ENCODE measurements around the gene PCNX3.
"Not testable (repeated sequence)": the region's sequence is repeated elsewhere in the genome, so short reads cannot be mapped to it uniquely, and the experiment has no call there.

PCNX3 gene

DNA sequence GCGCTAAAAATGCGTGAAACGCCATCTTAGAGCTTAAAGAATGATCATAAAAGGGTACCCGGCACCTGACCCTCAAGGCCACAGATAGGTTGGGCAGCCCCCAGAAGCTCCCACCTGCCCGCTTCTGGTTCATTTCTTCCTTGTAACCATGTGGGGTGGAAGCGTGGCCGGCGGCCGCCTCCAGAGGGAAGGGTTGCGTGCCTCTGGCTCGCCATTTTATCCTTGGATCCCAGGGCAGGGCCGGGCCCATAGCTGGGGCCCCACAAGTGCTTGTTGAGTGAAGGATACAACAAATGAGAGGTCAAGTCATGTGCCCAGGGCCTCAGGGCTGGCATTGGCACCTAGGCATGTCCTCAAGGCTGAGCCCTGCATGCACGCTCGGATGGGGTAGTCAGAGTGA lies 5.9 kb downstream of the PCNX3 start:
- no peak for DNase-seq

DNA sequence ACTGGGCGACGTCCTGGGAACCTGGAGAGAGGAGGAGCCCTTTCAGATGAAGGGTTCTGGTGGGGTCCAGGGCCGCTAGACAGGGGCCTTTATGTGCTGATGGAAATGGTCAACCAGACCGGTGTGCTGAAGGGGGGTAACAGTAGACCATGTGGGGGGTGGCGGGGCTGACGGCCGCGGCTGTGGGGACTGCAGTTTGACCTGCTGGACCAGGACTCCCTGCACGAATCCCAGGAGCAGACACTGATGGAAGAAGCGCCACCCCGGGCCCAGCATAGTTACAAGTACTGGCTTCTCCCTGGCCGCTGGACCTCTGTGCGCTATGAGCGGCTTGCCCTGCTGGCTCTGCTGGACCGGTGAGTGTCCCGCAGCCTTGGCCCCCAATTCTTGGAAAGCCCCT lies 6.4 kb downstream of the PCNX3 start:
- no peak for DNase-seq

DNA sequence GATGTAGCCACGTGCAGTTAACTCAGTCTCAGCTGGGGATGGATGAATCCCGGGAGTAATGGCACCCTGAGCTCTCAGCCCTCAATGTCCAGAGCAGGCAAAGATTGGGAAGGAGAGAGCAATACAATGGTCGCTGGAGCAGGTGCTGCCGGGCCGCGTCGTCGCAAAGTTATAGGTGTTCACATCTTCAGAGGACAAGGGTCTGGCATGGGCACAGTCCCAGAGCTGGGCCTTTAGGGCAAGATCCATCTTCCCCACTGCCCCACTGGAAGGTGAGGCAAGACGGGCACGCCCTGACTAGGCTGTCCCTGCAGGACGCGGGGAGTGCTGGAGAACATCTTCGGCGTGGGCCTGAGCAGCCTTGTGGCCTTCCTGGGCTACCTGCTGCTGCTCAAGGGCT lies 7.6 kb downstream of the PCNX3 start:
- no peak for DNase-seq

DNA sequence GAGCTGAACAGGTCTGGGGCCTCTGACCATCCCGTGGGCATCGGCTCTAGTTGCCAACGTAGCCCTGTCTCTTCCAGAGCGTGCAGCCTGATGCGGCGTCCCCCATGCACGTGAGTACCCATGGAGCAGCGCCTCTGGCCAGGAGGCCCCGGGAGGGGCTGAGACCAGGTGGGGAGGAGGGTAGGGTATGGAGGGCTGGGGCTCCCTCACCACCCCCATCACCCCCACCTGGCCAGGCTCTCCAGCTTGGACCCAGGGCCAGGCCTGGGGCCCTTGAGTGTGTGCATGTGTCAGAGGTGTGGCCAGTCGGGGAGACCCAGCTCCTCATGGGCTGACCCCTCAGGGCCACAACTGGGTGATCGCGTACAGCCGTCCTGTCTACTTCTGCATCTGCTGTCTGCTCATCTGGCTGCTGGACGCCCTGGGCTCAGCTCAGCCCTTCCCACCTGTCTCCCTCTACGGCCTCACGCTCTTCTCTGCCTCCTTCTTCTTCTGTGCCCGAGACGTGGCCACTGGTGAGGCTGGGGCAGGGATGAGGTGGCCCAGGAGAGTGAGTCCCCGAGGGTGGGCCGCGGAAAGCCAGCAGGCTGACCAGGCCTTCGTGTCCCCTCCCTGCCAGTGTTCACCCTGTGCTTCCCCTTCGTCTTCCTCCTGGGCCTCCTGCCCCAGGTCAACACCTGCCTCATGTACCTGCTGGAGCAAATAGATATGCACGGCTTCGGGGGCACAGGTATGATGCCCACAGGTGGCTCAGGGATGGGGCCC lies 8.5 kb downstream of the PCNX3 start:
- DNase-seq, result no peak

DNA sequence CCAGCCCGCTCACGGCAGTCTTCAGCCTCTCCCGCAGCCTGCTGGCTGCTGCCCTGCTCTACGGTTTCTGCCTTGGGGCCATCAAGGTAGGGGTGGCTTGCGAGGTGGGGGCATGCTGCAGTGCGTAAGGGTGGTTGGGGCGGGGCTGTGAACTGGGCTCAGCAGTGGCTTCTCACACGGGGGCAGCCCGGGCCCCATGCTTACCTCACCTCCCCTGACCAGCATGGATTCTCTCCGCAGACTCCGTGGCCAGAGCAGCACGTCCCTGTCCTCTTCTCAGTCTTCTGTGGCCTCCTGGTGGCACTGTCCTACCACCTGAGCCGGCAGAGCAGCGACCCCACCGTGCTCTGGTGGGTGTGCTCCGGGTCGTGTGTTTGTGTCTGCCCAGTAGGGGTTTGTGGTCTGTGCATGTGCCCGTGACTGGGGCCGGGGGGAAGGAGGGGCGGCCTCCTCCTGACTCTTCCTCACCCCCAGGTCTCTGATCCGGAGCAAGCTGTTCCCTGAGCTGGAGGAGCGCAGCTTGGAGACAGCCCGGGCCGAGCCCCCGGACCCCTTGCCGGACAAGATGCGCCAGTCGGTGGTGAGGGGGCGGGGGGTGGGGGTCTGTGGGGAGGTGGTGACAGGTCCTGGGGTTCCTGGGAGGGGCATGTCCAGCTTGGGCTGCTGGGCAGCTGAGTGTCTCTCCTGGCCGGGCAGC lies 9.5 kb downstream of the PCNX3 start:
- DNase-seq, result no peak

DNA sequence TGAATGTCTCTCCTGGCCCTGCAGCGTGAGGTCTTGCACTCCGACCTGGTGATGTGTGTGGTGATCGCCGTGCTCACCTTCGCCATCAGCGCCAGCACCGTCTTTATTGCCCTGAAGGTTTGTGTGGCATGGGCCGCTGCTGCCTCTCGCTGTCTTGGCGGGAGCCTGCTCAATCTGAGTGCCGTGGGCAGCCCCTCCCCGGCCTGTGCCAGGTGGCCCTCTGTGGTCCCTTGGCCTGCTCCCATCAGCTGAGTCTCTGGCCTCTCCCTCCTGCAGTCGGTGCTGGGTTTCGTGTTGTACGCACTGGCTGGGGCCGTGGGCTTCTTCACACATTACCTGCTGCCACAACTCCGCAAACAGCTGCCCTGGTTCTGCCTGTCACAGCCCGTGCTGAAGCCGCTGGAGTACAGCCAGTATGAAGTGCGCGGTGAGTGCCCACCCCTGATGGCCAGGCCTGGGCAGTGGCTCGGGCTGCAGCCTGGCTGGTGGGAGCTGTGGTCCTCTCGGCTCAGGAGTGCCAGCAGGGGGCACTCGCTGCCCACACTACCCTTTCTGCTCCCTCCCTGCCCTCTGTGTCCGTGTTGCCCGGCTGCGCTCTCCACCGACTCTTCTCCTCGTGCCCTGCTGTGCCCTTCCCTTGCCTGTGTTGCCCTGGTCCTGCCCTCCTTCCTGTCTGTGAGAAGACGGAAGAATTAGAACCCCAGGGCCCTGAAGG lies 10.2 kb downstream of the PCNX3 start:
- no peak for DNase-seq

DNA sequence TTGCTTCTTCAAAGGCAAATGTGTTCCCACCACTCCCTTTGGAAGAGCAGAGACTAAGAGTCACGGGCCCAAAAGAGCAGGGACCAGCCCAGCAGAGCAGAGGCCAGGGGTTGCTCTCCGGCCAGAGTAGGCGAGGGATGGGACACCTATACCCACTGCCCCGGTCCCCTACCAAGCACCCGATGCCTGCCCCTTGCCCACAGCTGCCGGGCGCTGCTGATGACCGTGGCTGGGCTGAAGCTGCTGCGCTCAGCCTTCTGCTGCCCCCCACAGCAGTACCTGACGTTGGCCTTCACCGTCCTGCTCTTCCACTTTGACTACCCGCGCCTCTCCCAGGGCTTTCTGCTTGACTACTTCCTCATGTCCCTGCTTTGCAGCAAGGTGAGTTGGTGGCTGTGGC lies 11.6 kb downstream of the PCNX3 start:
- DNase-seq, result no peak

DNA sequence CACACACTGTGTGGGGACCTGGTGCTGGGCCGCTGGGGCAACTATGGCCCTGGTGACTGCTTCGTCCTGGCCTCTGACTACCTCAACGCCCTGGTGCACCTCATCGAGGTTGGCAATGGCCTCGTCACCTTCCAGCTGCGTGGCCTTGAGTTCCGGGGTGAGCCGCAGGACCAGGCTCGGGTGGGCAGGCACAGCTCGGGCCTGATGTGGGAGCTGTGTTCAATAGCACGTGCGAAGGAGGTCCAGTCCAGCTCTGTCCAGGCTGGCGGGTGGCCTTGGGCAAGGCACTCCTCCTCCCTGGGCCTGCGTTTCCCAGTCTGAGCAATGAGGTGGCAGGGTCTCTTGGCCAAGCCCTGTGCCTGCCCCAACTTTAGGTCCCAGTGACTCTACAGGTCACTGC lies 14.0 kb downstream of the PCNX3 start:
- DNase-seq, result no peak

DNA sequence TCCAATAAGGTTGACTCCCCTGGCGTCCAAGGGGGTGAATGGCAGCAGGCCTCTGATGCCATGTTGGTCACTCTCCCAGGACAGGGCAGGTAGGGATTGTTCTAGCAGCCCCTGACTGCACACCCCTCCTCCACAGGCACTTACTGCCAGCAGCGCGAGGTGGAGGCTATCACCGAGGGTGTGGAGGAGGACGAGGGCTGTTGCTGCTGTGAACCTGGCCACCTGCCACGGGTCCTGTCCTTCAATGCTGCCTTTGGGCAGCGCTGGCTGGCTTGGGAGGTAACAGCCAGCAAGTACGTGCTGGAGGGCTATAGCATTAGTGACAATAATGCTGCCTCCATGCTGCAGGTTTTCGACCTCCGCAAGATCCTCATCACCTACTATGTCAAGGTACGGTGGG lies 14.6 kb downstream of the PCNX3 start:
- DNase-seq, result no peak

DNA sequence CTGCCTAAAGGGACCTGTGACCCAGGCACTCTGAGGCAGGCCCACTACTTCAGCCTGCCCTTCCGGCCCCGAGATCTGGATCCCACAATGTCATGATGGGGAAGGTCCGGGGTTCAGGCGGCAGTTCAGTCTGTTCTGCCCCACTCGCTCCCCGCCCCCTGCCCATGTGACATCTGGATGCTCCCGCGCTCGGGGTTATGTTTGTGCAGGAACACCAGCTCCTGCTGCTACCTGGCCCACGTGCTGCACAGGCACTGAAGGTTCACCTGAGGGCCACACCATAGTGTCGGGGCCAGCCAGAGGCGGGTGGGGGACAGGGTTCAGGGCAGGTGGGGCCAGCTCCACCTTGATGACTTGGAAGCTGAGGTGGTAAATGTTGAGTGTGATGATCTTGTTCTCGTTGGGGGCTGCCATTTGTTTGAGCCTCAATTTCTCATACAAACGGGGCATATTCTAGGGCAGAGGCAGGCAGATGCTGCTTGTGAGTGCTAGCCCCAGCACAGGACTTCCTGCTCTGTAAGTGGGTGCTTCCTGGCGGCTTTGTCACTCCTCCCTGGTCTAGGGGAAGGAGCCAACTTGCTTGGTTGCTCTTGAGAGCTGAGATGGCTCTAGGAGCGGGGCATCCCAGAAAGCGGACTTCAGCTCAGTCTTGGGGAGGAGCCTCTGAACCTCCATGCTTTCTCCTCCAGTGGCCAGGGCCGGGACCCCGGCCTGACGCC lies 18.0 kb downstream of the PCNX3 start:
- DNase-seq, result no peak

DNA sequence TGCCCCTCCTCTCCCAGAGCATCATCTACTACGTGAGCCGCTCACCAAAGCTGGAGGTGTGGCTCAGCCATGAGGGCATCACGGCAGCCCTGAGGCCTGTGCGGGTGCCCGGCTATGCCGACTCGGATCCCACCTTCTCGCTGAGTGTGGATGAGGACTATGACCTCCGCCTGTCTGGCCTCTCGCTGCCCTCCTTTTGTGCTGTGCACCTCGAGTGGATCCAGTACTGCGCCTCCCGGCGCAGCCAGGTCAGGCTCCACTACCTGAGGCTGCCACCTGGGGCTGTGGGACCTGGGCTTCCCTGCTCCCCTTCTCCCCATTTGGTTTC lies 18.5 kb downstream of the PCNX3 start:
- no peak for DNase-seq

DNA sequence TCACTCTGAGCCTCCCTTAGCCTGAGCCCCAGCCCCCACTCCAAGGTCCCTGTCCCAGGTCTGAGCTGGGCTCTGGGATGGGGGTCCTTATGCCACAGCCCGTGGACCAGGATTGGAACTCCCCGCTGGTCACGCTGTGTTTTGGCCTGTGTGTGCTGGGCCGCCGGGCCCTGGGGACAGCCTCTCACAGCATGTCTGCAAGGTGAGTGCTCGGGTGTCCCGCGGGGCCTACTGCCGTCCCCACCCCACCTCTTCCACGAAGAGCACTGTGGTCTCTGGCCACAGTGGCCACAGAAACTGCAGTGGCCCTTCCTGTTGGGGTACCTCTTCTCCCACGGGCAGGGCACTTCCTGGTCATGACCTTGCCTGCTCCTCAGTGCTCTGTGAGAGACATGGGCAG lies 18.9 kb downstream of the PCNX3 start:
- no peak for DNase-seq

DNA sequence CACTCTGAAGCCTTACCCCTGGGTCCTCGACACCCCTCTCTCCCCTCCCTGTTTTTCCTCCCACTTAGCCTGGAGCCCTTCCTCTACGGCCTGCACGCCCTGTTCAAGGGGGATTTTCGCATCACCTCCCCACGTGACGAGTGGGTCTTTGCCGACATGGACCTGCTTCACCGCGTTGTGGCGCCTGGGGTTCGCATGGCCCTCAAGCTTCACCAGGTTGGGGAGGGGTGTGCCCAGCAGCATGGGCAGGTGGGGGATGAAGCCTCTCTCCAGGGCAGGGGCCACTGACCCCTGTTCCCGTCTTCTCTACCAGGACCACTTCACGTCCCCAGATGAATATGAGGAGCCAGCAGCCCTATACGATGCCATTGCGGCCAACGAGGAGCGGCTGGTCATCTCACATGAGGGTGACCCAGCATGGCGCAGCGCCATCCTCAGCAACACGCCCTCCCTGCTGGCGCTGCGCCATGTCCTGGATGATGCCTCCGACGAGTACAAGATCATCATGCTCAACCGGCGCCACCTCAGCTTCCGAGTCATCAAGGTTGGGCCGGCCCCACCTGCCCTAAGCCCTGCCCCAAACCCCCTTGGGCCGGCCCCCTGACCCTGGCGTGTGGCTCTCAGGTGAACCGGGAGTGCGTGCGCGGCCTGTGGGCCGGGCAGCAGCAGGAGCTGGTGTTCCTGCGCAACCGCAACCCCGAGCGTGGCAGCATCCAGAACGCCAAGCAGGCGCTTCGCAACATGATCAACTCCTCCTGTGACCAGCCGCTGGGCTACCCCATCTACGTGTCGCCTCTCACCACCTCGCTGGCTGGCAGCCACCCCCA lies 19.5 kb downstream of the PCNX3 start:
- no peak for DNase-seq

DNA sequence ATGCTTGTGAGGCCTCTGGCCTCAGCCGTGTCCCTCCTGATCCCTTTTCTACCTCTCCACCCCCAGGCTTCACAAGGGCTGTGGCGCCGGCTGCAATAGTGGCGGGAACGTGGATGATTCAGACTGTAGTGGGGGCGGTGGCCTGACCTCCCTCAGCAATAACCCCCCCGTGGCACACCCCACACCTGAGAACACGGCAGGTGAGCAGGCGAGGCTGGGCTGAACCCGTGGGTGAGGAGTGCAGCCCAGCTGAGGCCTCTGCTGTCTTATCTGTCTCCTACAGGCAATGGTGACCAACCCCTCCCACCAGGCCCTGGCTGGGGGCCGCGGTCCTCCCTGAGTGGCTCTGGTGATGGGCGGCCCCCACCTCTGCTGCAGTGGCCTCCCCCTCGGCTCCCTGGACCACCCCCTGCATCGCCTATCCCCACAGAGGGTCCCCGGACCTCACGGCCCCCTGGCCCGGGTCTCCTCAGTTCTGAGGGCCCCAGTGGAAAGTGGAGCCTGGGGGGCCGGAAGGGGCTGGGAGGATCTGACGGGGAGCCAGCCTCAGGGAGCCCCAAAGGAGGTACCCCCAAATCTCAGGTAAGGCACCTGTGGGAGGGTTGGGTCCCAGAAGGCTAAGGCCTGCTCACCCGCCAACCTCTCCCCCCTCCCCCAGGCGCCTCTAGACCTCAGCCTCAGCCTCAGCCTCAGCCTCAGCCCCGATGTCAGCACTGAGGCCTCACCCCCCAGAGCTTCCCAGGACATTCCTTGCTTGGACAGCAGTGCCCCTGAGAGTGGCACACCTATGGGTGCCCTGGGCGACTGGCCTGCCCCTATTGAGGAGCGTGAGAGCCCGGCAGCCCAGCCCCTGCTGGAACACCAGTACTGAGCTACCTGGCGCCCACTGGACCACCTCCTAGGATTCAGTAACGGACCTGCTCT lies 20.8 kb downstream of the PCNX3 start:
- no peak for DNase-seq

DNA sequence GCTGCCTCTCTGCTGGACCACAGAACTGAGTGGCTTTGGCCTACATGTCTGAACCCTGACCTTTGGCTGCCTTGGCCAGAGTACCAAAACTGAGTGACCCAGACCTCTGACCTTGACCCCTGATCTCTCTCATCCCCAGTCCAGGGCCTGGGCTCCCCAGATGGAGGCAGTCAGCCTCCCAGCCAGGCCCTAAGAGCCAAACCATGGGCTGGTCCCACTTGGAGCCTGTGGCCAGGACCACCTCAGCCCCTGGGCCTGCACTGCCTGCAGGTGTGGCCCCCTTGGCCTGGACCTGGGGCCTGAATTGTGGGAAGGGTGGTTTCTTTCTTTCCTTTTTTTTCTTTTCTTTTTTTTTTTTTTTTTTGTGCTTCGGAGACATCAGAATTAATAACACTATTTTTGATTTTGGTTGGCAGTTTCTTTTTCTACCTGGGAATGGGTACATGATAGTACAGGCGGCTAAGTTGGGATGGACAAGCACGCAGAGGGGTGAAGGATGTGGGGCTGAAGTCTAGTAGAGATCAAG lies 21.5 kb downstream of the PCNX3 start:
- DNase-seq, result no peak

DNA sequence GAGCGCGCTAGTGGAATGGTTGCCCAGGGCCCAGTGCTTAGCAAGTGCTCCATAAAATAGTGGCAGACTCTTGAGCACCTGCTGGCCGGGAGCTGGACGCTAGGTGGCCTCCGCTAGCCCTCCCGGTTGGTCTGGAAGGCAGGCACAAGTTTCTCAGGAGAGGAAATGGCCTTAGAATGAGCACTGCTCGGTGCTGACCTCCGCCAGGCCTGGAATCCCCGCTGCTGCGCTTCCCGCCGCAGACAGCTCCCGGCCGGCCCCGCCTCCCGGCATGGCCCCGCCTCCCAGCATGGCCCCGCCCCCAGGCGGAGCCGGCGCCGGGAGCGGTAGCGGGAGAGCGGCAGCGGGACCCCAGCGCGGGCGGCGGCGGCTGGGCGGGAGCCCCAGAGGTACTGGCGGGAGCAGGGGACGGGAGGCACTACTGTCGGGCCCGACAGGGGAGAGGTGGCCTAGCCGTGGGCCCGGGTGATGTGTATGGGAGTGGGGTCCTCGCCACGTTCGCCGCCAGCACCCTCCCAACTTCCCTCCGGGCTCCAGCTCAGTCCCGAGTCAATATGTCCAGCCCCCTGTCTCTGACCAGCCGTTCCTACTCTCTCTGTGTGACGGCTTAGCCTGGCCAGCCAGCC lies 22.3 kb downstream of the PCNX3 start, which contains the start of gene SIPA1:
TSS of gene SIPA1 (plus strand) at position 308 of the 626 bp plus-strand sequence. CDS start 2,821 bp downstream, outside the sequence.
- DNase-seq, result peak; percentile 66

DNA sequence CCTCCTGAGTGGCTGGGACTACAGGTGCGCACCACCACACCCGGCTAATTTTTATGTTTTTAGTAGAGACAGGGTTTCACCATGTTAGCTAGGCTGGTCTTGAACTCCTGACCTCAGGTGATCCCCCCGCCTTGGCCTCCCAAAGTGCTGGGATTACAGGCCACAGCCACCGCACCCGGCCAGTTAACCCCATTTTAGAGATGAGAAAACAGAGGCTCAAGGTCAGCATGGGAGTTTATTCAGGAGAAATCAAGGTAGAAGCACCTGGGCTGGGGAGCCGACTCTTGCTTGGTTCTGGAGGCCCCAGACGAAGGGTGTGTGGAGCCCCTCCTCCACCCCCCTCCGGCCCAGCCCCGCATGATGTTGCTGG lies 23.6 kb downstream of the PCNX3 start:
- not testable (repeated sequence) for DNase-seq

DNA sequence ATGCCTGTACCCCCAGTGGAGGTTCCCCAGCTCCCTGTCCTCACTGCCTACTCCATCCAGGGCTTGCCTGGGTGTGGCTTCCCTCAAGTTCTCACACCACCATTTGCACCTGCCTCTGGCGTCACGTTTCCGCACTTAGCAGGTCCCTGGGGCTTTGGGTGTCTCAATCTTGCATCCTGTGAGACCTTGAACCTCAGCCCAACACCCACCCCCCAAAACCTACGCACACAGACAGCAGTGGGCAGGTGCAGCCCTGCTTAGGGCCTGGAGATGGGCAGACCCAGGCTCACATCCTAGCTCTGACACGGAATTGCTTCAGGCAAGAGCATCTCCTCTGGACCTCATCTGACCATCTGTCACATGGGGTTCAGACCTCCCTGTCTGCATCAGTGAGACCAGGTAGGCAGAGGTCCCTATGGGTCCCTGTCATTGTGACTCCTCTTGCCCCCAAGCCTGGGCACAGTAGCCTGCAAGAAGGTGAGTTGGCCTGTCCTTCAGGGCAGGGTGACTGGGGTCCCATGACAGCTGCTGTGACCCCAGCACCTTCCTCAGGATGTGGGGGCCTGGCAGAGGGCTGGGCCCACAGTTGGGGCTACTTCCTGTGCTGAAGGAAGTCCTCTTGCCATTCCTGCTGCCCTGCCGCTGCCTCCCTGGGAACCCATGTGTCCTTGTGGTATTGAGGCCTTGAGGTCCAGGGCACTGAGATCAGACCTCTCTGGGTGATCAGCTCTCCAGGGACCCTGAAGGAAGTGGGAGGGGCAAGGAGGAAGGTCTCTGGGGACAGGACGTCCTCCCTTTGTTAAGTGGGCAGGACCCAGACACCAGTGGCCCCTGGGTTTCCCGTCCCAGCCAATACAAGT lies 24.3 kb downstream of the PCNX3 start:
- DNase-seq, result no peak

DNA sequence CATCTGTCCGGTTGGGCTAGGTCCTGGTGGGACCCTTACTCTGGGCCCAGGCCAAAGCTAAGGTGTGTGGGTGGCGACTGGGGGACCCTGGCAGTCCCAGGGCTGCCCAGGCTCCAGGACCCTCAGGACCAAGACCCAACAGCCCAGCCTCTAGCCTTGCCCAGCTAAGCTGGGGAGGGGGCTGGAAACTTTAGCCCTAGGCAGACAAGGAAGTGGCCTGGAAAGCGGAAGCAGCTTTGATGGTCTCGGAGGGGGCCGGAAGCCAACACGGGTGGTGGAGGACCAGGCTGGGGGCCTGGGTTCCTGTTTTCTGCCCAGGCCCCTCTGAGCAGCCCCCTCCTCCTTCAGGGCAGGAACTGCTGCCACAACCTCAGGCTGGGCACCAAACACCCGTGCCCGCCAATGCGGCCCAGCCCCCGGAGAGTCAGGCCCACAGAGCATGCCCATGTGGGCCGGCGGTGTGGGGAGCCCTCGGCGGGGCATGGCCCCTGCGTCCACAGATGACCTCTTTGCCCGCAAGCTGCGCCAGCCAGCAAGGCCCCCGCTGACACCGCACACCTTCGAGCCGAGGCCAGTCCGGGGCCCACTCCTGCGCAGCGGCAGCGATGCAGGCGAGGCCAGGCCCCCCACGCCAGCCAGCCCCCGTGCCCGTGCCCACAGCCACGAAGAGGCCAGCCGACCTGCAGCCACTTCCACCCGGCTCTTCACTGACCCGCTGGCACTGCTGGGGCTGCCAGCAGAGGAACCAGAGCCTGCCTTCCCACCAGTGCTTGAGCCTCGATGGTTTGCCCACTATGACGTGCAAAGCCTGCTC lies 25.1 kb downstream of the PCNX3 start:
- DNase-seq, result no peak
